SU-DHL-6 (cell line): ENCODE data around the gene SLC17A9.

Source experiments
- H2AFZ ChIP-seq: fragments of 200-600 bp; sonication (generic); 2 replicates; pipeline ENCODE4 v1.6.1; 2014; ENCODE audit warnings: low read depth, mild to moderate bottlenecking, moderate library complexity, mixed read lengths, antibody characterized with exemption, low read length; ENCODE audit not compliant: severe bottlenecking
- H3F3A ChIP-seq: fragments of 200-600 bp; shearing (Covaris generic); 2 replicates; pipeline ENCODE4 v1.6.0; 2016; ENCODE audit warnings: antibody characterized with exemption, mild to moderate bottlenecking; ENCODE audit not compliant: insufficient read depth
- H3K27ac ChIP-seq: fragments of 200-600 bp; sonication (generic); 2 replicates; pipeline ENCODE4 v1.5.1; 2016; ENCODE audit warnings: low read depth, mild to moderate bottlenecking, low read length, moderate library complexity, mixed read lengths
- H3K27me3 ChIP-seq: fragments of 200-600 bp; sonication (generic), shearing (Covaris generic); 2 replicates; pipeline ENCODE4 v1.6.0; 2014; ENCODE audit warnings: mild to moderate bottlenecking, low read length
- H3K36me3 ChIP-seq: fragments of 200-600 bp; sonication (generic); 2 replicates; pipeline ENCODE4 v1.6.1; 2014; ENCODE audit warnings: mild to moderate bottlenecking, low read length, mixed read lengths
- H3K4me2 ChIP-seq: fragments of 300-600, 200-600 bp; shearing (Covaris generic), sonication (generic); 2 replicates; pipeline ENCODE4 v1.6.0; 2014; ENCODE audit warnings: low read length, low read depth, mild to moderate bottlenecking; ENCODE audit not compliant: poor library complexity, severe bottlenecking
- H3K4me3 ChIP-seq: fragments of 200-600 bp; sonication (generic); 2 replicates; pipeline ENCODE4 v1.5.1; 2014; ENCODE audit warnings: antibody characterized with exemption, low read length, mild to moderate bottlenecking, mixed read lengths; ENCODE audit not compliant: insufficient read depth, poor library complexity, severe bottlenecking
- H3K79me2 ChIP-seq: fragments of 200-600 bp; sonication (generic); 2 replicates; pipeline ENCODE4 v1.6.1; 2014; ENCODE audit warnings: mild to moderate bottlenecking, low read length, moderate library complexity; ENCODE audit not compliant: insufficient read depth
- H3K9ac ChIP-seq: fragments of 200-600 bp; sonication (generic); 2 replicates; pipeline ENCODE4 v1.7.0; 2014; ENCODE audit warnings: mild to moderate bottlenecking, low read length
- H3K9me2 ChIP-seq: fragments of 200-600 bp; sonication (generic); replicated peaks from 2 replicates; pipeline ENCODE4 v1.6.1; 2014; ENCODE audit warnings: low read length; ENCODE audit not compliant: insufficient read depth
- H3K9me3 ChIP-seq: fragments of 200-600 bp; sonication (generic); 2 replicates; pipeline ENCODE4 v1.6.1; 2014; ENCODE audit warnings: low read length, mixed read lengths; ENCODE audit not compliant: insufficient read depth
- H4K20me1 ChIP-seq: fragments of 200-600 bp; sonication (generic); 2 replicates; pipeline ENCODE4 v1.6.1; 2014; ENCODE audit warnings: low read depth, mild to moderate bottlenecking, antibody characterized with exemption, low read length, moderate library complexity, mixed read lengths
- EZH2phosphoT487 ChIP-seq: fragments of 200-600 bp; sonication (generic), shearing (Covaris generic); conservative IDR thresholded peaks from 2 replicates; pipeline ENCODE4 v1.6.1; 2018; ENCODE audit warnings: mild to moderate bottlenecking, antibody characterized with exemption, low read length, moderate library complexity, mixed read lengths
- TF ChIP-seq, protein P1 (sequence below): fragments of 200-600 bp; sonication (generic); IDR thresholded peaks from one replicate; pipeline ENCODE4 v1.5.1; 2017; ENCODE audit warnings: antibody characterized with exemption, mild to moderate bottlenecking, low read length, moderate library complexity; ENCODE audit not compliant: insufficient read depth, poor library complexity, severe bottlenecking

SLC17A9 gene

GRCh38 chr20:62933966-62934365 lies 18.5 kb upstream of the SLC17A9 start:
- Histone ChIP-seq H4K20me1 (peaks cover 18% of the 10 kb centered on the region; the same call in 1 of the 2 replicates), H3K27ac (no peak overlapping the region)
- no peak for TF ChIP-seq EZH2phosphoT487
- TF ChIP-seq, protein P1, sequence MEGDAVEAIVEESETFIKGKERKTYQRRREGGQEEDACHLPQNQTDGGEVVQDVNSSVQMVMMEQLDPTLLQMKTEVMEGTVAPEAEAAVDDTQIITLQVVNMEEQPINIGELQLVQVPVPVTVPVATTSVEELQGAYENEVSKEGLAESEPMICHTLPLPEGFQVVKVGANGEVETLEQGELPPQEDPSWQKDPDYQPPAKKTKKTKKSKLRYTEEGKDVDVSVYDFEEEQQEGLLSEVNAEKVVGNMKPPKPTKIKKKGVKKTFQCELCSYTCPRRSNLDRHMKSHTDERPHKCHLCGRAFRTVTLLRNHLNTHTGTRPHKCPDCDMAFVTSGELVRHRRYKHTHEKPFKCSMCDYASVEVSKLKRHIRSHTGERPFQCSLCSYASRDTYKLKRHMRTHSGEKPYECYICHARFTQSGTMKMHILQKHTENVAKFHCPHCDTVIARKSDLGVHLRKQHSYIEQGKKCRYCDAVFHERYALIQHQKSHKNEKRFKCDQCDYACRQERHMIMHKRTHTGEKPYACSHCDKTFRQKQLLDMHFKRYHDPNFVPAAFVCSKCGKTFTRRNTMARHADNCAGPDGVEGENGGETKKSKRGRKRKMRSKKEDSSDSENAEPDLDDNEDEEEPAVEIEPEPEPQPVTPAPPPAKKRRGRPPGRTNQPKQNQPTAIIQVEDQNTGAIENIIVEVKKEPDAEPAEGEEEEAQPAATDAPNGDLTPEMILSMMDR = no peak

DNA sequence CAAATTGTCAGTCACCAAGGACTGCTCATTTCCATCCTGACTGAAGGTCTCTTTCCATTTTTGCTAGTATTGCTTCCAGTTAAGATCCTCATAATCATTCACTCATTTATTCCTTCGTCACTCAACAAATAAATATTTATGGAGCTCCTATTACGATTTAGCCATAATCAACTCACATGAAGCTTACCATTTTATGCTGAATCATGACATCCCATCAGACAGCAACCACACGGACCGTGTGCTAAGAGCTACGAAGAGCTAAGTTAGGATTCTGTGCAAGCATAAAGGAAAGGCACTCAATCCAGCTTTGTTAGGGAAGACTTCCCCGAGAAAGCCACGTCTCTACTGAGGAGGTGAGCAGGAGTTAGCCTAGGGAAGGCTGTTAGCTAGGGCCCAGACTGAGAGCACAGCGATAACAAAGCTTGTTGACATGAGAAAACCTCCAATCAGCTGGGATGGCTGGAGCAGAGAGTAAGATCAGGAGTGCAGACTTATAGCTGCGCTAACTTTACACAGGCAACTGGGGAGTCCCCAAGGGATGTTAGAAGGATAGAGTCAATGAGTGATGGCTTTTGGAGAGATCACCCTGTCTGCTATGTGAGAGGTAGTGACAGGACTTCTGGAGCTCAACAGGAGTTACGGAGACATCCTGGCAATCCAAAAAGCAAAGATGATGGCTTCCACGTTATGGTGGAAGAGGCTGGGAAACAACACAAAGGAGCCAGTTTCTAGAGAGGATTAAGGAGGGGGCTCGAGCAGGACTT lies 17.1 kb upstream of the SLC17A9 start:
- no peaks in the 10 kb centered on the region for H3K9me3 ChIP-seq
- peaks cover 93% of the 10 kb centered on the region for H3K79me2 ChIP-seq
- H3F3A ChIP-seq = peaks cover 6% of the 10 kb centered on the region; the same call in 1 of the 2 replicates
- no peaks in the 10 kb centered on the region for H3K27me3 ChIP-seq
- H3K4me3 ChIP-seq = no peak overlapping the region
- no peak overlapping the region for H2AFZ ChIP-seq
- no peaks in the 10 kb centered on the region for H3K9me2 ChIP-seq
- H3K36me3 ChIP-seq = no peaks in the 10 kb centered on the region; the same call in 1 of the 2 replicates
- no peak overlapping the region for H3K27ac ChIP-seq
- TF ChIP-seq EZH2phosphoT487 = no peak
- TF ChIP-seq, protein P1 = no peak
- H3K4me2 ChIP-seq = no peak overlapping the region
- H3K9ac ChIP-seq = no peak overlapping the region
- peaks cover 18% of the 10 kb centered on the region; the same call in 1 of the 2 replicates for H4K20me1 ChIP-seq

More at GRCh38 chr20:62933966-62934365, 18.5 kb upstream of the SLC17A9 start:
- Histone ChIP-seq H3K9me2 (no peaks in the 10 kb centered on the region), H3F3A (peaks cover 8% of the 10 kb centered on the region; the same call in 1 of the 2 replicates), H3K79me2 (peaks cover 95% of the 10 kb centered on the region), H3K4me3 (no peak overlapping the region), H3K9ac (no peak overlapping the region), H2AFZ (no peak overlapping the region), H3K27me3 (no peaks in the 10 kb centered on the region), H3K9me3 (no peaks in the 10 kb centered on the region), H3K36me3 (no peaks in the 10 kb centered on the region; the same call in 1 of the 2 replicates), H3K4me2 (no peak overlapping the region)

- Histone ChIP-seq H3K9me2 (no peaks in the 10 kb centered on the region), H3K36me3 (no peaks in the 10 kb centered on the region; the same call in 1 of the 2 replicates), H4K20me1 (peaks cover 18% of the 10 kb centered on the region; the same call in 1 of the 2 replicates), H2AFZ (no peak overlapping the region), H3K27ac (no peak overlapping the region), H3K79me2 (peaks cover 93% of the 10 kb centered on the region), H3K9ac (no peak overlapping the region), H3K4me3 (no peak overlapping the region), H3F3A (no peaks in the 10 kb centered on the region; the same call in 1 of the 2 replicates), H3K9me3 (no peaks in the 10 kb centered on the region), H3K4me2 (peak overlapping the region; percentile 80), H3K27me3 (no peaks in the 10 kb centered on the region)
- no peak for TF ChIP-seq EZH2phosphoT487
- TF ChIP-seq, protein P1 = no peak
Observed at GRCh38 chr20:62935968-62936585, 16.4 kb upstream of the SLC17A9 start.
